ENCODE data around the gene NAPEPLD. TPM values are rescaled to one million over a fixed set of nuclear protein-coding genes. Genes with fewer than 3 reads are reported as not detected.
"Not testable (repeated sequence)": the region's sequence is repeated elsewhere in the genome, so short reads cannot be mapped to it uniquely, and the experiment has no call there.

Gene NAPEPLD
- total RNA-seq, 2 donors from 2014 or later: 2.4 to 3.7 TPM

GRCh38 chr7:103058122-103058521 is 90.8 kb downstream of the NAPEPLD start:
- ATAC-seq (no peak), DNase-seq (no peak)
- peaks cover 2% of the 10 kb centered on the region for H3K36me3 Mint-ChIP-seq (ENCODE audit: low read depth)
- H3K9me3 ChIP-seq (ENCODE audit: control insufficient read depth, low read length, poor library complexity, severe bottlenecking): no peaks in the 10 kb centered on the region
- no peak overlapping the region for H3K4me3 Mint-ChIP-seq
- peaks cover 5% of the 10 kb centered on the region for H3K27me3 Mint-ChIP-seq
- H3K4me1 Mint-ChIP-seq: peaks cover 5% of the 10 kb centered on the region
- H3K27ac Mint-ChIP-seq: peak overlapping the region; percentile 56

DNA sequence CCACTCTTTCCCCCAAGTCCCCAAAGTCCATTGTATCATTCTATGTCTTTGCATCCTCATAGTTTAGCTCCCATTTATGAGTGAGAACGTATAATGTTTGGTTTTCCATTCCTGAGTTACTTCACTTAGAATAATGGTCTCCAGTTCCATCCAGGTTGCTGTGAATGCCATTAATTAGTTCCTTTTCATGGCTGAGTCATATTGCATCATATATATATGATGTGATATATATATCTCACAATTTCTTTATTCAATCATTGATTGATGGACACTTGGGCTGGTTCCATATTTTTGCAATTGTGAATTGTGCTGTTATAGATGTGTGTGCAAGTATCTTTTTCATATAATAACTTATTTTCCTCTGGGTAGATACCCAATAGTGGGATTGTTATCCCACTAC is 92.9 kb downstream of the NAPEPLD start:
- not testable (repeated sequence) for H3K27ac Mint-ChIP-seq

DNA sequence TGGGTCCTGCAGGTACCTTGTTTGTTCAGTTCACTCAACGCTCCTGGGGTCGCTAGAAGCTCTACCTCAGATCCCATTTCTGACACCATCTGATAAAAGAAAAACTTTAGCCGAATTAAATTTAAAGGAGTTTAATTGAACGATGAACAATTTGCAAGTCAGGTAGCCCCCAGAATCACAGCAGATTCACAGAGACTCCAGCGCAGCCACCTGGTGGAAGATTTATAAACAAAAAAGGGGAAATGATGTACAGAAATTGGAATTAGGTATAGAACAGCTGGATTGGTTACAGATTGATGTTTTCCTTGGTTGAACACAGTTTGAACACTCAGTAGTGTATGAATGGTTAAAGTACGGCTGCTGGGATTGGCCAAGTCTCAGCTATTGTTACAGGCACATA is 97.4 kb downstream of the NAPEPLD start:
- no peaks in the 10 kb centered on the region for H3K9me3 ChIP-seq (ENCODE audit: control insufficient read depth, low read length, poor library complexity, severe bottlenecking)
- Mint-ChIP-seq H3K27ac (no peak overlapping the region), H3K4me1 (no peaks in the 10 kb centered on the region), H3K4me3 (no peak overlapping the region), H3K27me3 (no peaks in the 10 kb centered on the region), H3K36me3 (ENCODE audit: low read depth) (peaks cover 2% of the 10 kb centered on the region)
- no peak for ATAC-seq
- no peak for DNase-seq

More for the DNA sequence above, 92.9 kb downstream of the NAPEPLD start:
- ATAC-seq; DNase-seq; H3K4me3 Mint-ChIP-seq; H3K4me1 Mint-ChIP-seq; H3K36me3 Mint-ChIP-seq (ENCODE audit: low read depth); H3K27me3 Mint-ChIP-seq; H3K9me3 ChIP-seq (ENCODE audit: control insufficient read depth, low read length, poor library complexity, severe bottlenecking): not testable (repeated sequence)

Other genes with a start within 250 kb of the NAPEPLD start
- under 1 TPM in 1 of 2 donors, not detected in 1; 0.86 TPM for gene LRRC17, start 236.1 kb downstream of the NAPEPLD start, total RNA-seq
- 1 to 10 TPM; 1.3 to 1.4 TPM for gene FBXL13, start 74.3 kb downstream of the NAPEPLD start, total RNA-seq
- gene ARMC10, start 74.0 kb downstream of the NAPEPLD start, total RNA-seq: 10 to 100 TPM; 14.6 to 16.0 TPM
- gene PMPCB, start 148.3 kb upstream of the NAPEPLD start, total RNA-seq: 10 to 100 TPM; 73.9 to 80.8 TPM
- 10 to 100 TPM; 56.1 to 65.3 TPM for gene DNAJC2, start 195.7 kb upstream of the NAPEPLD start, total RNA-seq
- 10 to 100 TPM; 77.4 to 91.1 TPM for gene PSMC2, start 198.5 kb upstream of the NAPEPLD start, total RNA-seq